Loucy (cell line): ENCODE data around the gene ALG1L2.
"Not testable (repeated sequence)": the region's sequence is repeated elsewhere in the genome, so short reads cannot be mapped to it uniquely, and the experiment has no call there.

Experiments used
- H2AFZ ChIP-seq: fragments of 200-600 bp; sonication (generic); 2 replicates; pipeline ENCODE4 v1.6.0; 2016; ENCODE audit warnings: antibody characterized with exemption, mild to moderate bottlenecking, low read length, moderate library complexity
- H3F3A ChIP-seq: fragments of 200-600 bp; 2 replicates; pipeline ENCODE4 v1.6.0; 2016; ENCODE audit warnings: antibody characterized with exemption, low read depth, mild to moderate bottlenecking
- H3K27me3 ChIP-seq: fragments of 200-600 bp; sonication (generic); 2 replicates; pipeline ENCODE4 v1.6.1; 2014; ENCODE audit warnings: low read length, mild to moderate bottlenecking; ENCODE audit not compliant: insufficient read depth, poor library complexity, severe bottlenecking
- H3K36me3 ChIP-seq: fragments of 200-600 bp; sonication (generic); 2 replicates; pipeline ENCODE4 v1.6.1; 2016; ENCODE audit warnings: low read length; ENCODE audit not compliant: insufficient read depth
- H3K4me1 ChIP-seq: fragments of 200-600 bp; sonication (generic); 2 replicates; pipeline ENCODE4 v1.5.1; 2014; ENCODE audit warnings: low read length, mild to moderate bottlenecking; ENCODE audit not compliant: insufficient read depth, poor library complexity, severe bottlenecking
- H3K4me2 ChIP-seq: fragments of 200-600 bp; sonication (generic); 2 replicates; pipeline ENCODE4 v1.6.0; 2014; ENCODE audit warnings: antibody characterized with exemption, low read length, low read depth, mild to moderate bottlenecking; ENCODE audit not compliant: poor library complexity, severe bottlenecking
- H3K4me3 ChIP-seq: fragments of 200-600 bp; sonication (generic); 2 replicates; pipeline ENCODE4 v1.5.1; 2014; ENCODE audit warnings: low read length, mild to moderate bottlenecking, mixed read lengths; ENCODE audit not compliant: poor library complexity, severe bottlenecking
- H3K79me2 ChIP-seq: fragments of 200-600 bp; sonication (generic); 2 replicates; pipeline ENCODE4 v1.6.1; 2014; ENCODE audit warnings: low read length; ENCODE audit not compliant: insufficient read depth
- H3K9ac ChIP-seq: fragments of 200-600 bp; sonication (generic); 2 replicates; pipeline ENCODE4 v1.6.0; 2014; ENCODE audit warnings: mild to moderate bottlenecking, low read depth, low read length, moderate library complexity; ENCODE audit not compliant: poor library complexity, severe bottlenecking
- H3K9me2 ChIP-seq: fragments of 200-600 bp; sonication (generic); replicated peaks from 2 replicates; pipeline ENCODE4 v1.6.1; 2016; ENCODE audit warnings: low read depth, low read length, mixed read lengths
- H3K9me3 ChIP-seq: fragments of 200-600 bp; sonication (generic); 2 replicates; pipeline ENCODE4 v1.6.1; 2014; ENCODE audit warnings: mild to moderate bottlenecking, antibody characterized with exemption, low read length, low read depth; ENCODE audit not compliant: insufficient read depth
- H4K20me1 ChIP-seq: fragments of 200-600 bp; sonication (generic); 2 replicates; pipeline ENCODE4 v1.6.0; 2014; ENCODE audit warnings: antibody characterized with exemption, low read length, mild to moderate bottlenecking; ENCODE audit not compliant: insufficient read depth, poor library complexity, severe bottlenecking

The ALG1L2 gene

DNA sequence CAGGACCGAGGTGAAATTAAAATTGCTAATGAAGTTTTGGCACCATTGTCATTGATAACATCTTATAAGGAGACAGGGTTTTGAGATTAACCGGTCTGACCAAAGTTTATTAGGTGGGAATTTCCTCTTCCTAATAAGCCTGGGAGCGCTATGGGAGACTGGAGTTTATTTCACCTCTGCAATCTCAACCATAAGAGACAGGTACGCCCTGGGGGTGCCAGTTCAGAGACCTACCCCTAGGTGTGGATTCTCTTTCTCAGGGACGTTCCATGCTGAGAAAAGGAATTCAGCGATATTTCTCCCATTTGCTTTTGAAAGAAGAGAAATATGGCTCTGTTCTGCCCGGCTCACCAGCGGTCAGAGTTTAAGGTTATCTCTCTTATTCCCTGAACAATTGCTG lies 57.4 kb downstream of the ALG1L2 start:
- not testable (repeated sequence) for H3K9ac ChIP-seq, H3K4me2 ChIP-seq

DNA sequence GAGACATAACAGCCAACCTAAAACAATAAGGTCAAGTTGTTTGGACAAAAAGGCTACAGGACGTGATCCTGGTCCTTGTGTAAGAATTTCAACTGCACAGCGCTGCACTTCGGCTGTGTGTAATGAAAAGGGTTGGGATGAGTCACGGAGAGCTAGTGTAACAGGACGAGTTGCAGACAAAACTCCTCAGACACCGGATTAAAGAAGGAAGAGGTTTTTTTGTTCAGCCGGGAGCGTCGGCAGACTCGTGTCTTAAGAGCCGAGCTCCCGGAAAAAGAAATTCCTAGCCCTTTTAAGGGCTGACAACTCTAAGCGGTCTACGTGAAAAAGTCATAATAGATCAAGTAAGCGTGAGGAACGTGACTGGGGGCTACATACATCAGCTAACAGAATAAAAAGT lies 59.1 kb downstream of the ALG1L2 start:
- not testable (repeated sequence) for H3K79me2 ChIP-seq, H3K27me3 ChIP-seq, H3K4me1 ChIP-seq, H3K9ac ChIP-seq, H3K4me3 ChIP-seq, H3F3A ChIP-seq, H3K9me3 ChIP-seq, H4K20me1 ChIP-seq, H2AFZ ChIP-seq, H3K36me3 ChIP-seq, H3K9me2 ChIP-seq, H3K4me2 ChIP-seq

More for the DNA sequence above, 57.4 kb downstream of the ALG1L2 start:
- not testable (repeated sequence) for H3K4me1 ChIP-seq, H2AFZ ChIP-seq, H3K79me2 ChIP-seq, H3F3A ChIP-seq, H4K20me1 ChIP-seq, H3K9me2 ChIP-seq, H3K4me3 ChIP-seq, H3K9me3 ChIP-seq, H3K36me3 ChIP-seq, H3K27me3 ChIP-seq

DNA sequence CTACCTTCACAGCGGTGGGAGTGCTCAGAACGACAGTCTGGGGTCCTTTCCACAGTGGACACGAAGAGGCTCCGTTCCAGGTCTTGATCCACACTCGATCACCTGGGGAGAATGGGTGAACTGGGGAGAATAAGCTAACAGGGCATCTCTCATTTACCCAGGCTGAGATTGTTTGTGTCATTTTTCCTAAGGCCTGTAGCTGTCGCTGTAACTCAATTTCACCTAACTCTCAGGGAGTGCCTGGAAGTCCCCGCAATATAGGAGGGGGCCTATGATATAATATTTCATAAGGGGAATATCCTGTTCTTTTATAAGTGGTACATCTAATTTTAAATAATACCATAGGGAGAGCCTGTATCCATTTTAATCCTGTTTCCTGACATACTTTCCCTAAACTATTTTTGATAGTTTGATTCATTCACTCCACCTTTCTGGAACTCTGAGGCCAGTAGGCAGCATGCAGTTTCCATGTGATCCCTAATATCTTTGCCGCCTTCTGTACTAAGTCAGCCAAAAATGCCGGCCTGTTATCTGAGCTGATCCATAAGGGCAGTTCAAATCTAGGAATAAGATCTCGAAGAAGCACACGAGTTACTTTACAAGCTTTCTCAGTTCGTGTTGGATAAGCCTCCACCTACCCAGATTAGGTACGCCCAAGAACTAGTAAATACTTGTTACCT lies 62.2 kb downstream of the ALG1L2 start:
- not testable (repeated sequence) for H3K9me3 ChIP-seq, H3K4me1 ChIP-seq, H3K4me3 ChIP-seq, H3K27me3 ChIP-seq, H3K4me2 ChIP-seq, H4K20me1 ChIP-seq, H3F3A ChIP-seq, H3K9ac ChIP-seq, H2AFZ ChIP-seq, H3K79me2 ChIP-seq, H3K36me3 ChIP-seq, H3K9me2 ChIP-seq

DNA sequence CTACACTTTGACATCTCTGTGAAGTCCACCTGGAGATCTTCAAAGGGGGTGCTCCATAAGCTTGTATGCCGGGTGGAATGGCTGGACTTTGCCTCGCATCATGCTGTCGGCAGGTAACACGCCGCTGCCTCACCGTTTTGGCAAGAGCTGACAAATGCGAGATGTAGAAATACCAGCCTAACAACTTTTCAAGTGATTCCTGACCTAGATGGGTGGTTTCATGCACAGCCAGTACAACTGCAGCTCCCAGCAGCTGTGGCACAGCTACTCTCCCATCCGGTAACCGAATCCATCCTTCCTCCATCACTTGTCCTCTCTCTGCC lies 62.7 kb downstream of the ALG1L2 start:
- not testable (repeated sequence) for H3K27me3 ChIP-seq, H3K36me3 ChIP-seq, H3K79me2 ChIP-seq, H4K20me1 ChIP-seq, H3K9me2 ChIP-seq, H3K9ac ChIP-seq, H3K4me2 ChIP-seq, H3F3A ChIP-seq, H3K9me3 ChIP-seq, H3K4me3 ChIP-seq, H2AFZ ChIP-seq, H3K4me1 ChIP-seq

DNA sequence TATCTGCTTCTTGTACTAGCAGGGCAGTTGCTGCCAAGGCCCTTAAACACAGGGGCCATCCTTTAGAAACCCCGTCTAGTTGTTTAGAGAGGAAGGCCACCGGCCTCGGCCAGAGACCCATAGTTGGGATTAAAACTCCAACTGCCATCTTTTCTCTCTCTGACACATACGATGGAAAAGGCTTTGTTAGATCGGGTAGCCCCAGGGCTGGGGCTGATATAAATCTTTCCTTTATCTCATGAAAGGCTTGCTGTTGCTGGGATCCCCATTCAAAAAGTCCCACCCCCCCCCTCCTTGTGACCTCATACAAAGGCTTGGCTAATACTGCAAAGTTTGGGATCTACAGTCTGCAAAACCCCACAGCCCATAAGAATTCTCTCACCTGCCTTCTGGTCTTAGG lies 63.8 kb downstream of the ALG1L2 start:
- H3K9me3 ChIP-seq, H3K9ac ChIP-seq, H3K4me1 ChIP-seq, H3K4me2 ChIP-seq, H3K79me2 ChIP-seq, H3K9me2 ChIP-seq, H3K4me3 ChIP-seq, H2AFZ ChIP-seq, H3K36me3 ChIP-seq, H3F3A ChIP-seq, H3K27me3 ChIP-seq, H4K20me1 ChIP-seq: not testable (repeated sequence)

DNA sequence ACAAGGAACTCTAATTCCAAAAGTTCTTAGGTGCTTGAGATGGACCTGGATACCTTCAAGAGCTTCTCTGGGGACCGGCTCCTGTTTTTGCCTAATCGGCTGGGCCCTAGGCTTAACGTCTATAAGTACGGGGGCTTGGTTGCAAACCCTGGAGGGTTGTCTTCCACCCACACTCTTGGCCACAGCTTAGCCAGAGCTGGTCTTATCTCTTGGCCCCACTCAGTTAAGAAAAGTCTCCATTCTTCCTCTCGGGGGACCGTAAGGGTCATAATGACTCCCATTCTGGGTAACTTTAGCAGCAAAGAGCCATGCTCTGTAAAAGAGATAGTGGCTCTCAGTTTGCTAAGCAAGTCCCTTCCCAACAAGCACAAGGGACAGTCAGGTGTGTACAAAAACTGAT lies 64.8 kb downstream of the ALG1L2 start:
- H3K4me3 ChIP-seq, H3F3A ChIP-seq, H3K27me3 ChIP-seq, H3K79me2 ChIP-seq, H3K9ac ChIP-seq, H3K9me2 ChIP-seq, H2AFZ ChIP-seq, H3K4me1 ChIP-seq, H3K9me3 ChIP-seq, H4K20me1 ChIP-seq, H3K4me2 ChIP-seq, H3K36me3 ChIP-seq: not testable (repeated sequence)
